H1 (cell line): ENCODE results near the gene SLC15A3. TPM values are rescaled to one million over a fixed set of nuclear protein-coding genes. Genes with fewer than 3 reads are reported as not detected.

Source experiments
- BACH1 ChIP-seq: IDR thresholded peaks from 2 replicates; pipeline ENCODE4 v1.6.1; 2012; ENCODE audit warnings: low read length, improper control_type of control experiment
- GTF2F1 ChIP-seq: IDR thresholded peaks from 2 replicates; pipeline ENCODE4 v1.6.1; 2012; ENCODE audit warnings: low read depth, low read length, improper control_type of control experiment, borderline replicate concordance
- JUND ChIP-seq: IDR thresholded peaks from 2 replicates; pipeline ENCODE4 v1.6.1; 2011; ENCODE audit warnings: mild to moderate bottlenecking, improper control_type of control experiment, low read length
- MAFK ChIP-seq: IDR thresholded peaks from 2 replicates; pipeline ENCODE4 v1.6.1; 2012; ENCODE audit warnings: low read depth, mild to moderate bottlenecking, improper control_type of control experiment, low read length
- RBBP5 ChIP-seq: IDR thresholded peaks from 2 replicates; pipeline ENCODE4 v1.7.1; 2012; ENCODE audit warnings: low read depth, mild to moderate bottlenecking, inconsistent platforms, low read length, moderate library complexity, borderline replicate concordance
- SP2 ChIP-seq: IDR thresholded peaks from 2 replicates; pipeline ENCODE4 v1.6.1; 2012; ENCODE audit warnings: mild to moderate bottlenecking, low read length, inconsistent platforms
- TEAD4 ChIP-seq: IDR thresholded peaks from 2 replicates; pipeline ENCODE4 v1.6.1; 2012; ENCODE audit warnings: low read depth, low read length, inconsistent platforms, mixed read lengths
- polyA plus RNA-seq, 7 experiments: library from polyadenylated mRNA; depleted of rRNA in 3 of 7; stranded (reverse) in 5 of 7; unstranded in 2 of 7; fragments of >200 nt in 5 of 7; fragments of 200-250 nt in 2 of 7; gene quantifications; 1 replicate in 5 of 7; 2 replicates in 1 of 7; 4 replicates in 1 of 7; pipeline versions ENCODE4 v1.2.1 to v1.2.3, GENCODE V29; 2011 to 2013; ENCODE audit warnings: missing spikeins in 2 of 7, mixed read lengths in 2 of 7
- total RNA-seq: library from RNA; stranded (reverse); fragmentation: NEBNext Ultra II Directional; extraction: Animal tissue kit (Norgen Biotek cat#: 25700); gene quantifications from 2 replicates; pipeline ENCODE4 v1.2.1, GENCODE V29; 2021
- TF ChIP-seq, protein P1 (sequence below): fragments of 300-600 bp; sonication (generic); IDR thresholded peaks from 2 replicates; pipeline ENCODE4 v1.7.1; 2012; ENCODE audit warnings: low read length, moderate library complexity, mild to moderate bottlenecking, inconsistent platforms; ENCODE audit not compliant: insufficient replicate concordance
- TF ChIP-seq, protein P2 (sequence below), 3 experiments: IDR thresholded peaks; 1 replicate in 2 of 3; 2 replicates in 1 of 3; pipeline versions ENCODE4 v1.5.1 to v1.6.1; 2011; ENCODE audit warnings: low read length in 3 of 3, mild to moderate bottlenecking in 3 of 3, inconsistent platforms in 2 of 3, low read depth in 1 of 3, moderate library complexity in 1 of 3; ENCODE audit not compliant: insufficient read depth in 1 of 3; ENCODE audit errors: control extremely low read depth in 1 of 3

Gene SLC15A3
- total and polyA plus RNA-seq, 2 of the 8 experiments (the other 6 are each of a cell fraction or from before 2014, with no cell fraction given) = 25.8 to 31.0 TPM

DNA sequence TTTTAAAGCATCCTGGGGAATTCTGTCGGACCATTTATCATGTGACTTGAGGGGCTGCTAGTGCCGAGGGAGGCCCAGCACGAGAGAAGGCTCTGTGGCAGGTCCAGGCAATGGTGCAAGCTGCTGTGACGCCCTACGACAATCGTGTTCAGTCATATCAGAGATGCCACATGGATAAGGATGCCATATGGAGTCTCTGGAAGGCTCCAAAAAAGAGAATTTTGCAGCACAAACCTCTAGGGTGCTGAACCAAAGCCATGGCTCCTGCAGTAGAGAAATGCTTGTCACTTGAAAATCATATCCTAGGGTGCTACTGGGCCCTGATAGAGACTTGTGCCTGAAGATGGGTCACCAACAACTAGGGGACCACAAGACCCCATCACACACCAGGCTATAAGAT is 12.8 kb upstream of the SLC15A3 start (continued):
- TF ChIP-seq, protein P1, sequence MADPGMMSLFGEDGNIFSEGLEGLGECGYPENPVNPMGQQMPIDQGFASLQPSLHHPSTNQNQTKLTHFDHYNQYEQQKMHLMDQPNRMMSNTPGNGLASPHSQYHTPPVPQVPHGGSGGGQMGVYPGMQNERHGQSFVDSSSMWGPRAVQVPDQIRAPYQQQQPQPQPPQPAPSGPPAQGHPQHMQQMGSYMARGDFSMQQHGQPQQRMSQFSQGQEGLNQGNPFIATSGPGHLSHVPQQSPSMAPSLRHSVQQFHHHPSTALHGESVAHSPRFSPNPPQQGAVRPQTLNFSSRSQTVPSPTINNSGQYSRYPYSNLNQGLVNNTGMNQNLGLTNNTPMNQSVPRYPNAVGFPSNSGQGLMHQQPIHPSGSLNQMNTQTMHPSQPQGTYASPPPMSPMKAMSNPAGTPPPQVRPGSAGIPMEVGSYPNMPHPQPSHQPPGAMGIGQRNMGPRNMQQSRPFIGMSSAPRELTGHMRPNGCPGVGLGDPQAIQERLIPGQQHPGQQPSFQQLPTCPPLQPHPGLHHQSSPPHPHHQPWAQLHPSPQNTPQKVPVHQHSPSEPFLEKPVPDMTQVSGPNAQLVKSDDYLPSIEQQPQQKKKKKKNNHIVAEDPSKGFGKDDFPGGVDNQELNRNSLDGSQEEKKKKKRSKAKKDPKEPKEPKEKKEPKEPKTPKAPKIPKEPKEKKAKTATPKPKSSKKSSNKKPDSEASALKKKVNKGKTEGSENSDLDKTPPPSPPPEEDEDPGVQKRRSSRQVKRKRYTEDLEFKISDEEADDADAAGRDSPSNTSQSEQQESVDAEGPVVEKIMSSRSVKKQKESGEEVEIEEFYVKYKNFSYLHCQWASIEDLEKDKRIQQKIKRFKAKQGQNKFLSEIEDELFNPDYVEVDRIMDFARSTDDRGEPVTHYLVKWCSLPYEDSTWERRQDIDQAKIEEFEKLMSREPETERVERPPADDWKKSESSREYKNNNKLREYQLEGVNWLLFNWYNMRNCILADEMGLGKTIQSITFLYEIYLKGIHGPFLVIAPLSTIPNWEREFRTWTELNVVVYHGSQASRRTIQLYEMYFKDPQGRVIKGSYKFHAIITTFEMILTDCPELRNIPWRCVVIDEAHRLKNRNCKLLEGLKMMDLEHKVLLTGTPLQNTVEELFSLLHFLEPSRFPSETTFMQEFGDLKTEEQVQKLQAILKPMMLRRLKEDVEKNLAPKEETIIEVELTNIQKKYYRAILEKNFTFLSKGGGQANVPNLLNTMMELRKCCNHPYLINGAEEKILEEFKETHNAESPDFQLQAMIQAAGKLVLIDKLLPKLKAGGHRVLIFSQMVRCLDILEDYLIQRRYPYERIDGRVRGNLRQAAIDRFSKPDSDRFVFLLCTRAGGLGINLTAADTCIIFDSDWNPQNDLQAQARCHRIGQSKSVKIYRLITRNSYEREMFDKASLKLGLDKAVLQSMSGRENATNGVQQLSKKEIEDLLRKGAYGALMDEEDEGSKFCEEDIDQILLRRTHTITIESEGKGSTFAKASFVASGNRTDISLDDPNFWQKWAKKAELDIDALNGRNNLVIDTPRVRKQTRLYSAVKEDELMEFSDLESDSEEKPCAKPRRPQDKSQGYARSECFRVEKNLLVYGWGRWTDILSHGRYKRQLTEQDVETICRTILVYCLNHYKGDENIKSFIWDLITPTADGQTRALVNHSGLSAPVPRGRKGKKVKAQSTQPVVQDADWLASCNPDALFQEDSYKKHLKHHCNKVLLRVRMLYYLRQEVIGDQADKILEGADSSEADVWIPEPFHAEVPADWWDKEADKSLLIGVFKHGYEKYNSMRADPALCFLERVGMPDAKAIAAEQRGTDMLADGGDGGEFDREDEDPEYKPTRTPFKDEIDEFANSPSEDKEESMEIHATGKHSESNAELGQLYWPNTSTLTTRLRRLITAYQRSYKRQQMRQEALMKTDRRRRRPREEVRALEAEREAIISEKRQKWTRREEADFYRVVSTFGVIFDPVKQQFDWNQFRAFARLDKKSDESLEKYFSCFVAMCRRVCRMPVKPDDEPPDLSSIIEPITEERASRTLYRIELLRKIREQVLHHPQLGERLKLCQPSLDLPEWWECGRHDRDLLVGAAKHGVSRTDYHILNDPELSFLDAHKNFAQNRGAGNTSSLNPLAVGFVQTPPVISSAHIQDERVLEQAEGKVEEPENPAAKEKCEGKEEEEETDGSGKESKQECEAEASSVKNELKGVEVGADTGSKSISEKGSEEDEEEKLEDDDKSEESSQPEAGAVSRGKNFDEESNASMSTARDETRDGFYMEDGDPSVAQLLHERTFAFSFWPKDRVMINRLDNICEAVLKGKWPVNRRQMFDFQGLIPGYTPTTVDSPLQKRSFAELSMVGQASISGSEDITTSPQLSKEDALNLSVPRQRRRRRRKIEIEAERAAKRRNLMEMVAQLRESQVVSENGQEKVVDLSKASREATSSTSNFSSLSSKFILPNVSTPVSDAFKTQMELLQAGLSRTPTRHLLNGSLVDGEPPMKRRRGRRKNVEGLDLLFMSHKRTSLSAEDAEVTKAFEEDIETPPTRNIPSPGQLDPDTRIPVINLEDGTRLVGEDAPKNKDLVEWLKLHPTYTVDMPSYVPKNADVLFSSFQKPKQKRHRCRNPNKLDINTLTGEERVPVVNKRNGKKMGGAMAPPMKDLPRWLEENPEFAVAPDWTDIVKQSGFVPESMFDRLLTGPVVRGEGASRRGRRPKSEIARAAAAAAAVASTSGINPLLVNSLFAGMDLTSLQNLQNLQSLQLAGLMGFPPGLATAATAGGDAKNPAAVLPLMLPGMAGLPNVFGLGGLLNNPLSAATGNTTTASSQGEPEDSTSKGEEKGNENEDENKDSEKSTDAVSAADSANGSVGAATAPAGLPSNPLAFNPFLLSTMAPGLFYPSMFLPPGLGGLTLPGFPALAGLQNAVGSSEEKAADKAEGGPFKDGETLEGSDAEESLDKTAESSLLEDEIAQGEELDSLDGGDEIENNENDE = no peak
- TF ChIP-seq JUND (no peak), TEAD4 (no peak), BACH1 (no peak), SP2 (no peak), GTF2F1 (no peak), RBBP5 (no peak), MAFK (no peak)
- TF ChIP-seq, protein P2, sequence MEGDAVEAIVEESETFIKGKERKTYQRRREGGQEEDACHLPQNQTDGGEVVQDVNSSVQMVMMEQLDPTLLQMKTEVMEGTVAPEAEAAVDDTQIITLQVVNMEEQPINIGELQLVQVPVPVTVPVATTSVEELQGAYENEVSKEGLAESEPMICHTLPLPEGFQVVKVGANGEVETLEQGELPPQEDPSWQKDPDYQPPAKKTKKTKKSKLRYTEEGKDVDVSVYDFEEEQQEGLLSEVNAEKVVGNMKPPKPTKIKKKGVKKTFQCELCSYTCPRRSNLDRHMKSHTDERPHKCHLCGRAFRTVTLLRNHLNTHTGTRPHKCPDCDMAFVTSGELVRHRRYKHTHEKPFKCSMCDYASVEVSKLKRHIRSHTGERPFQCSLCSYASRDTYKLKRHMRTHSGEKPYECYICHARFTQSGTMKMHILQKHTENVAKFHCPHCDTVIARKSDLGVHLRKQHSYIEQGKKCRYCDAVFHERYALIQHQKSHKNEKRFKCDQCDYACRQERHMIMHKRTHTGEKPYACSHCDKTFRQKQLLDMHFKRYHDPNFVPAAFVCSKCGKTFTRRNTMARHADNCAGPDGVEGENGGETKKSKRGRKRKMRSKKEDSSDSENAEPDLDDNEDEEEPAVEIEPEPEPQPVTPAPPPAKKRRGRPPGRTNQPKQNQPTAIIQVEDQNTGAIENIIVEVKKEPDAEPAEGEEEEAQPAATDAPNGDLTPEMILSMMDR (IDR thresholded peaks at IDR 0.05; ENCODE audit: control extremely low read depth in 1 of 3, insufficient read depth in 1 of 3, low read depth in 1 of 3, low read length in 3 of 3) = no peak
